ENCODE data around the gene ZAR1. TPM values are rescaled to one million over a fixed set of nuclear protein-coding genes. Genes with fewer than 3 reads are reported as not detected.

ZAR1 gene
- total and polyA plus RNA-seq, 9 of the 15 experiments (the other 6 are each of a cell fraction or from before 2014, with no cell fraction given) = 0.07 to 0.84 (median 0.28) TPM; not detected in 1

- ChIA-PET CTCF (ENCODE audit: low intra/inter-chr PET ratio) (no interaction called here), POLR2A (interaction anchor here (1.6 kb wide), 1 partner anchor 10 kb away, joined by 5 read pairs; no protein-coding TSS in a partner anchor)
- Histone ChIP-seq H3K9me3 (replicated peaks; ENCODE audit: control insufficient read depth, insufficient read depth, low read depth, low read length) (no peaks in the 10 kb centered on the region), H4K20me1 (replicated peaks; ENCODE audit: control insufficient read depth, insufficient read depth, low read length) (no peaks in the 10 kb centered on the region), H3K36me3 (ENCODE audit: control insufficient read depth, insufficient read depth, low read length) (no peaks in the 10 kb centered on the region), H3K27ac (ENCODE audit: extremely low read depth, low read depth, low read length) (no peak overlapping the region), H3K9ac (ENCODE audit: insufficient read depth in 1 of 2, low read depth in 2 of 2, low read length in 2 of 2) (no peak overlapping the region), H3K79me2 (ENCODE audit: control insufficient read depth, insufficient read depth, low read length) (no peaks in the 10 kb centered on the region), H2AFZ (ENCODE audit: low read depth, low read length) (no peak overlapping the region), H3K4me1 (replicated peaks in 1 of 2; ENCODE audit: control insufficient read depth in 2 of 2, insufficient read depth in 2 of 2, low read length in 2 of 2) (no peaks in the 10 kb centered on the region), H3K4me2 (ENCODE audit: insufficient read depth, low read length) (no peak overlapping the region), H3K4me3 (no peak overlapping the region), H3K9me1 (ENCODE audit: control insufficient read depth, insufficient read depth, low read length) (no peaks in the 10 kb centered on the region), H3K27me3 (ENCODE audit: control insufficient read depth in 2 of 2, insufficient read depth in 2 of 2, low read length in 2 of 2) (no peaks in the 10 kb centered on the region; a peak in 1 of 5 replicates)
- intact Hi-C loops (cut with micrococcal nuclease) = no loop called here
- BruUV-seq (replicated peaks) = no TSS peak
- in situ Hi-C loops (cut with MboI) = no loop called here
- 20% methylated on average over 2 of the region's 2 CpGs for WGBS (ENCODE audit: insufficient coverage, low coverage, missing lambda C conversion rate)
- FAIRE-seq = no peak
- TF ChIP-seq ZBTB43 (CRISPR knock-in tag; IDR thresholded peaks at IDR 0.05) (no peak), USF1 (CRISPR knock-in tag; IDR thresholded peaks at IDR 0.05) (no peak), JUND (IDR thresholded peaks at IDR 0.05; ENCODE audit: borderline replicate concordance, low read depth, low read length) (no peak), JUND (tag; IDR thresholded peaks at IDR 0.05; ENCODE audit: borderline replicate concordance, low read depth, low read length) (no peak), MED1 (CRISPR knock-in tag; IDR thresholded peaks at IDR 0.05; ENCODE audit: borderline replicate concordance) (no peak), ZKSCAN1 (IDR thresholded peaks at IDR 0.05; ENCODE audit: low read depth, low read length) (no peak), TFE3 (CRISPR knock-in tag; IDR thresholded peaks at IDR 0.05) (no peak)
- DNase-seq (ENCODE audit: extremely low read depth in 1 of 4, low spot score in 3 of 4) = no peak
- no peak for ATAC-seq
Measured at GRCh38 chr4:48467442-48467841, 22.6 kb upstream of the ZAR1 start.

Measured in K562 (cell line).